ENCODE results near the gene SDSL.

Gene SDSL

GRCh38 chr12:113439301-113439597 lies 17.1 kb downstream of the SDSL start:
- TF ChIP-seq ZNF274 (IDR thresholded peaks at IDR 0.05; ENCODE audit: low read depth, low read length) = no peak

GRCh38 chr12:113439606-113440030 lies 17.4 kb downstream of the SDSL start:
- no peak overlapping the region for H3K4me3 ChIP-seq (ENCODE audit: low read length)
- no peak for TF ChIP-seq ZNF274 (IDR thresholded peaks at IDR 0.05; ENCODE audit: low read depth, low read length)

More at GRCh38 chr12:113439301-113439597, 17.1 kb downstream of the SDSL start:
- no peak overlapping the region for H3K4me3 ChIP-seq (ENCODE audit: low read length)

GRCh38 chr12:113440336-113440735 lies 18.2 kb downstream of the SDSL start:
- no peak for TF ChIP-seq ZNF274 (IDR thresholded peaks at IDR 0.05; ENCODE audit: low read depth, low read length)
- no peak overlapping the region for H3K4me3 ChIP-seq (ENCODE audit: low read length)

DNA sequence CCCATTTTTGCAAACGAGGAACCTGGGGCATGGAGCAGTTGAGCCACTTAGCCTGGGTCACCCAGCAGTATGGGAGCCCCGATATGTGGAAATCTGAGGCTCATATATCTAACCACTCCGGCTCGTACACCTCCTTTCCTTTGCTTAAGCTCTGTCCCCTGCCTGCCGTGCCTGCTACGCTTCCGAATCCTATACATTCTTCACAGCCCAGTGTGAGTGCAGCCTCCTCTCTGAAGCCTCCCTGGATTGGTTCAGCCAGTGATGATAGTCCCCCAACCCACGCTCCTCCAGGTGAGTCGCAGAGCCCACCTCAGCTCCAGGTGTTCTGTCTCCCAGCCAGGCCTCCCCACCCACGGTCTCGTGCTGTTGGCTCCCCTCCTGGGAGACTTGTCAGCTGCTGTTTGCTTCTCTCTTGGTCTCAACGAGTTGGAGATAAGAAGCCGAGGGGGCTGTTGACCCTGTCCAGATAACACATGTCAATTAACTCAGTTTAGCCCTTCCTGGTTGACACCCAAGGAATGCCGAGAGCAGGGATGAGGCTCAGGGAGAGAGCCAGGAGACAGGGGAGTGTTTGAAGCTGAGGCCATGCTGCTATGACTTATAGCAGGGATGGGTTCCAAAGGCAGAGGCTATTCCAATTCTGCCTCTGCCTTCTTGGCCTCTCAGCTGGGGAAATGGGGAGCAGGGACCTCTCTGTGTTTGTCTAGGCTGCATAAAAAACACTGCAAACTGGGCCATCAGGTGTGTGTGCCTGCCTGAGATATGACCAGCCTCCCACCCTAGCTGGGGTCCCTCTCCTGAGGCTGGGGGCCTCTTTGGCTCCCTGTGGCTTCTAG lies 19.0 kb downstream of the SDSL start:
- no peak for TF ChIP-seq ZNF274 (IDR thresholded peaks at IDR 0.05; ENCODE audit: low read depth, low read length)
- no peak overlapping the region for H3K4me3 ChIP-seq (ENCODE audit: low read length)

DNA sequence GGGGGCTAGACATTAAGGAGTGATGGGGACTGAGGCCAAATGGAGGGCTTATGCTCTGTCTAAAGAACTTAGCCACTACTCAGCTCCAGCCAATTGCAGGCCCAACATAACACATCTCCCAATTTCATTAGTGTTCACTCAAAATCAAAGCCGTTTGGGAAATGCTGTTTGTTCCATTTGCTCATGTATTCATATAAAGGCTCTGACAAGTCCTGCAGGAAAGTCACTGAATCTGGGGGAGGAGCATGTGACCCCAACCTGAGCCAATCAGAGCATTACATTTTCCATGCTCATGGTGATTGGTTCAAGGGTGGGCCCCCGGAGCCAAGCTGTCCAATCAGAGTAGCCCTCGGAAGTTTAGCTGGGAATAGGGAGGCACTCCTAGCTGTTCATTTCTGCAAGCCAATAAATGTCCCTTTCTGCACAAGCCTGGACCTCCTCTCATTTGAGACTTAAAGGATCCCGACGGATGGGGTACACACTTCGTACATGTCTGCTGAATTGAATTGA lies 20.9 kb downstream of the SDSL start:
- TF ChIP-seq ZNF274 (IDR thresholded peaks at IDR 0.05; ENCODE audit: low read depth, low read length) = no peak
- no peak overlapping the region for H3K4me3 ChIP-seq (ENCODE audit: low read length)

- no peak for TF ChIP-seq ZNF274 (IDR thresholded peaks at IDR 0.05; ENCODE audit: low read depth, low read length)
- H3K4me3 ChIP-seq (ENCODE audit: low read length) = no peak overlapping the region
These were observed 23.5 kb downstream of the SDSL start for GRCh38 chr12:113445544-113446171.

- TF ChIP-seq ZNF274 (IDR thresholded peaks at IDR 0.05; ENCODE audit: low read depth, low read length) = no peak
- no peak overlapping the region for H3K4me3 ChIP-seq (ENCODE audit: low read length)
These were observed 26.7 kb downstream of the SDSL start for GRCh38 chr12:113448873-113449272.

DNA sequence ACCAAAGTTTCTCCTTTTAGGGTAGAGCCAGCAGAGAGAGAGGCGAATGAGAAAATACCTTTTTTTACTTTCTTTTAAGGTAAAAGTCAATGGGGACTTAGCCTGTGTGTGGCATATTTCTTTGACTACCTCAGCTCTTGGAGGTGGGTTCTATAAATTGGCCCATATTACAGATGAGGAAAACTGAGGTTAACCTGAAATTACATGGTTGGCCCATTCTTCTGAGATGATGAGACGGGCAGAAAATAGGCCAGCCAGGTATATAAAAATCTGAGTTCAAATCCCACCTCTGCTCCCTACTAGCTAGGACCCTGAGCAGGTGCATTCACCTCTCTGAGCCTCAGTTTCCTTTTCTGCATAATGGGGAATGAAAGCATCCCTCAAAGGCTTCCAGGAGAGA lies 27.1 kb downstream of the SDSL start:
- no peak for TF ChIP-seq ZNF274 (IDR thresholded peaks at IDR 0.05; ENCODE audit: low read depth, low read length)
- H3K4me3 ChIP-seq (ENCODE audit: low read length) = no peak overlapping the region

DNA sequence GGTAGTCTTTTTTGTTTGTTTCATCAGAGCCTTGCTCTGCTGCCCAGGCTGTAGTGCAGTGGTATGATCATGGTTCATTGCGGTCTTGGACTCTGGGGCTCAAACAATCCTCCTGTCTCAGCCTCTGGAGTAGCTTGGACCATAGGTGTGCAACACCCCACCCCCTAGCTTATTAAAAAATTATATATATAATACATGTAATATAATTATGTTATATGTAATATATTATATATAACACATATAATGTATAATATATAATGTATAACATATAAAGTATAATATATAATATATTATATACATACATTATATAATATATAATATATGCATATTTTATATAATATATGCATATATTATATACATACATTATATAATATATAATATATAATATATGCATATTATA lies 27.7 kb downstream of the SDSL start:
- no peak for TF ChIP-seq ZNF274 (IDR thresholded peaks at IDR 0.05; ENCODE audit: low read depth, low read length)
- no peak overlapping the region for H3K4me3 ChIP-seq (ENCODE audit: low read length)

DNA sequence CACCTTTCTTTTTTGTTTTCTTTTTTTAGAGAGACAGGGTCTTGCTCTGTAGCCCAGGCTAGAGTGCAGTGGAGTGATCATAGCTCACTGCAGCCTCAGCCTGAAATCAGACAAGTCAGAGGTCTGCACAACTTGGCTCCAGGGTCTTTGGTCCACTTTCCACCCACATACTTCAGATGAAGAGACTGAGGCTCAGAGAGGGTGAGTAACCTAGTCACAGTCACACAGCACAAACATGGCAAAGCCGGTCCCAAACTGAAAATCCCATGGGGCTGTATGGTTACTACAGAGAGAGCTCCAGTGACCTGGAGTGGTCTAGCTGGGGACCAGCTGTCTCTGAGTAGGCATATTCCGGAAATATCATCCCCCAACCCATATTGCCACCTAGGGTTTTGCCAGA lies 30.3 kb downstream of the SDSL start:
- no peak for TF ChIP-seq ZNF274 (IDR thresholded peaks at IDR 0.05; ENCODE audit: low read depth, low read length)
- H3K4me3 ChIP-seq (ENCODE audit: low read length) = no peak overlapping the region

DNA sequence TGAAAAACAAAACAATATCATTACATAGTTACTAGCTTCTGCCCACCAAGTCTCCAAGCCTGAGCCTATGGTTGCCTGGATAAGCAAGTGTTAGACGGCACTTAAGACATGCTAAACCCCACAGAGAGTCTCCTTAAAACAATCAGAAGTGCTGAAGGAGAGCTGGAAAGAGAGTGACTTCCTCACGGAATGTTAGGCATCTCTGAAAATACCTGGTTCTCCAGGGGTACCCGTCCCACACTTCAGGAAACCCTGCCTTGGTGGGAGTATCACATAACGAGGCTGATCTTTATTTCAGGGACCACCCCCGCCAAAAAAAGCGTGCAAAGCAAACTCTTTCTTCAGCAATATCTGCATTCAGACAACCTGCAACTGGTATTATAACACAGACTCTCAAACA lies 31.1 kb downstream of the SDSL start:
- H3K4me3 ChIP-seq (ENCODE audit: low read length) = no peak overlapping the region
- TF ChIP-seq ZNF274 (IDR thresholded peaks at IDR 0.05; ENCODE audit: low read depth, low read length) = no peak

- H3K4me3 ChIP-seq (ENCODE audit: low read length) = no peak overlapping the region
- TF ChIP-seq ZNF274 (IDR thresholded peaks at IDR 0.05; ENCODE audit: low read depth, low read length) = no peak
These were observed 34.0 kb downstream of the SDSL start for GRCh38 chr12:113456199-113456598.

DNA sequence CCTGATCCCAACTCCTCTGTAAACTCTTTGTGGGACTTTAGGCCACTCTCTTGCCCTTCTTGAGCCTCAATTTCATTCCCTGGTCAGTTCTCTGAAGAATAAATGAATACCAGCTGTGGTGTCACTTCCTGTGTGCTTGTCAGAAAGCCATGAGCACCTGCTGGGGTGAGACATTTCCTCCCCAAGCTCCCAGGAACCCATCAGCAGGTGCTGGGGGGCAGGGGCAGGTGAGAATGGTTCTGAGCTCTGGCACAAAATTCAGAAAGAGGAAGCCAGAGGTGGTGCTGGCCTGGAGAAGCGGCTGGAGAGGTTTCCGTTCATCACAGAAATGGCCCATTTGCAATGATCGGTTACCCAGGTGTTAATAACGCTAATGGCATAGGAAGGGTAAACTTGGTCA lies 34.6 kb downstream of the SDSL start:
- H3K4me3 ChIP-seq (ENCODE audit: low read length) = no peak overlapping the region
- no peak for TF ChIP-seq ZNF274 (IDR thresholded peaks at IDR 0.05; ENCODE audit: low read depth, low read length)

GRCh38 chr12:113457185-113457584 lies 35.0 kb downstream of the SDSL start:
- TF ChIP-seq ZNF274 (IDR thresholded peaks at IDR 0.05; ENCODE audit: low read depth, low read length) = no peak
- no peak overlapping the region for H3K4me3 ChIP-seq (ENCODE audit: low read length)

- no peak for TF ChIP-seq ZNF274 (IDR thresholded peaks at IDR 0.05; ENCODE audit: low read depth, low read length)
- no peak overlapping the region for H3K4me3 ChIP-seq (ENCODE audit: low read length)
These were observed 35.5 kb downstream of the SDSL start for GRCh38 chr12:113457710-113458109.
